Stimulated activated CD8-positive, alpha-beta memory T cell treated with anti-CD3 and anti-CD28 coated beads, Interleukin-2, amount 100 ng/mL, for 1 hour (primary cell): ENCODE measurements around the gene TLE7.

ENCODE experiments used
- DNase-seq, 2 donors: peaks; one replicate each; pipeline ENCODE4 v3.0.0-alpha.2; 2020; ENCODE audit warnings: low read depth in 2 of 2

The TLE7 gene

DNA sequence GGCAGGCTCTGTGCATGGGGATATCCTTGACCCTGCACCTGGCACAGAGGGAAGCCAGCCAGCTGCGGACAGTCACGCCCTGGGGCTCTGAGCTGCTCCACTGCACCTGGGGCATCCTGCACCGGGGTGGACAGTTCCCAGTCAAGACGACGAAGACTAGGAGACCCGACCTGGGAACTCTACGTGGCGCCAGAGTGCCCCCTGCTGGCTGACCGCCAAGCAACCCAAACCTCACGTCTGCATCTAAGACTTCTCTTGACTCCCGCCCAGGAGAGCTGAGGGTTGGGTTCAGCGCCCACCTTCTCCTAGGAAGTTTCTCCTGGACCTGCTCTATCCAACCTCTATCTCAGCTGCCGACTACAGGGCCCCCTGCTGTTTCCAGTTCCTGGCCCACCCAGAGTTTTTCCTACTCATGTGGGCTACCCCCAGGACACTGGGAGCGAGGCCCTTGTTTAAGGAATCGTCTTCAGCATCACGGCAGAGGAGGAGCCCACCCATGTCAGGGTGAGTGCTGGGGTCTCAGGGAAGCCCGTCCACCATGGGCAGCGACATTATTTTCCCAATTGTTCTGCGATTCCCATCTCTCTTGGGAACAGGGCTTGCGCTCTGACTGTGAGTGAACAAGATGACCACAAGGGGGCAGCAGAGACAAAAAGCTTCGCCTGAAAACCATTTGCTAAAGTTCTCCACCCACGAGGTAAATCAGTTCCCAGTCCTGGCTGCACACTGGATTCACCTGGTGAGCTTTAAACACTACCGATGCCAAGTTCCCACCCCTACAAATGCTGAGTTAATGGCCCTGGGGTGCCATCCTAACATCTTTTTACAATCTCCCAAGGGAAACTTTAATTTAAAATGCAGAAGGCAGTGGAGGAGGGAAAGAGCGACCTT is 29.3 kb downstream of the TLE7 start:
- peak; percentile 35 to 51 for DNase-seq

DNA sequence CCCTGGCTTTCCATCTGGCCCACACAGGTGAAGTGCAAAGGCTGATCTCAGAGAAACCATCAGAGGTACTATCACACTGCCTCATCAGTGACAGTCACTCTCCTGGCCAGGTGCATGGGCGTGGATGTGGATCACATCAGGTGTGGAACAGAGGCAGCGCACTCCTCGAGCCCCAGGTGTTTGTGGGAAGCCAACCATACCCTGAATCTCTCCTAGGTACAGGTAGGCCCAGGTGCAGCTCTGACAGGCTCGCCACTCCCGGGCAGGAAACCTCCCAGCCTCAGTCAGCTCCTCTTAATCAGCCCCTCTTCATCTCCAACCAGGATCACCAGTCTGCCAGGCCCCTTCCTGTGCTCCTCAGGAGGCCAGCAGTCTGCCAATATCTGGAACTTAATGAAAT is 31.7 kb downstream of the TLE7 start:
- DNase-seq, result no peak

DNA sequence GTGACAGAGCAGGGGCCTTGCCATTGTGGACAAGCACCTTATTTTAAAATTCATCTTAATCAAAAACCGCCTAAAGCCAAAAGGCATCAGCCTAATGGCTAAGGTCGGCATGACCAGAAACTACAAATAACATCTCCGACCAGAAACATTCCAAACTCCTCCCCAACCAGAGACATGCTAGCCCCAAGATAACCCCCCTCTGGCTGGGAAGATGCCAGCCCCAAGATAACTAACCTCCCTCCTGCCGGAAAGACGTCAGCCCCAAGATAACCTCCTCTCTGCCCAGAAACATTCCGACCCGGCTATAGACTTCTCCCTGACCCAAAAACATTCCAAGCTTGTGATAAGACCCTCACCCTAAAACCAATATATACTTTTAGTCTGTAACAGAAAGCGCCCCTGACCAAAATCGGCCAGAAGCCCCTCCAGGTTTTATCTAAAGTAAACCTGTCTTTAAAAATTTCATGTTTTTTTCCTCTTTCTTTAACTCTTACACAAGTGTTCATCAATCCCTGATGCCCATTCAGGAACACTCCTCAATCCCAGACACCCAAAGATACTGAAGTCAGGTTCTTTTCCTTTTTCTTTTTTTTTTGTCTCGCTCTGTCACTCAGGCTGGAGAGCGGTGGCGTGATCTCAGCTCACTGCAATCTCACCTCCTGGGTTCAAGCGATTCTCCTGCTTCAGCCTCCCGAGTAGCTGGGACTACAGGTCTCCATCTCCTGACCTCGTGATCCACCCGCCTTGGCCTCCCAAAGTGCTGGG is 32.7 kb downstream of the TLE7 start:
- no peak for DNase-seq

DNA sequence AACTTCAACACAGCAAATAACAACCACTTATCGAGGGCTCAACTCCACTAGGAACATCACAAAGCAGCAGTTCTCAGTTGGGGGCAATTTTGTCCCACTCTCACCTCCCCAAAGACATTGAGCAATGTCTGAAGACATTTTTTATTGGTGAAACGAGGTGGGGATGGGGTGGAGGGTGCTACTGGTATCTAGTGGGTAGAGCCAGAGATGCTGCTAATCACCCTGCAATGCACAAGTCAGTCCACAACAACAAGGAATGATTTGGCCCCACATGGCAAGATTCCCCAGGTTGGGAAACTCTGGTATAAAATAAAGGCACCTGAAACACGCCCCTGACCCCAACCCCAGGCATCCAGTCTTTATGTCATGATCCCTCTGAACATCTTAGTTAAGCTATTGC is 33.3 kb downstream of the TLE7 start:
- no peak for DNase-seq

DNA sequence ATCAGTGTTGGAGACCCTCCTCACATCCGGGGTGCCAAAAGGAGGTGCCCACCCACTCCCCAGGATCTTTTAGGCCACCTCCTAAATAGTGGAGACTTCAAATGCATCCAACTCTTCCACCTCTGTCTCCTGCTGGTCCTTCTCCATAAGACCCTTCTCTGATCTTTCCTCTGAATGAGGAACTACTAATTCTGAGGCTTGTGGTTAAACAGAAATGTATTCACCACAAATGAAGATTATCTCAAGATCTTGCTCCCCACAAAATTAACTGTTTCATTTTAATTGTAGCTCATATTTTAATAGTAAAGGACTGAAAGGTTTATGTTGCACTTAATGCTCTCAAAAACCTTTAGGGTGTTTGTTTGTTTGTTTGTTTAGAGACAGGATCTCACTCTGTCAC is 34.1 kb downstream of the TLE7 start:
- no peak for DNase-seq

DNA sequence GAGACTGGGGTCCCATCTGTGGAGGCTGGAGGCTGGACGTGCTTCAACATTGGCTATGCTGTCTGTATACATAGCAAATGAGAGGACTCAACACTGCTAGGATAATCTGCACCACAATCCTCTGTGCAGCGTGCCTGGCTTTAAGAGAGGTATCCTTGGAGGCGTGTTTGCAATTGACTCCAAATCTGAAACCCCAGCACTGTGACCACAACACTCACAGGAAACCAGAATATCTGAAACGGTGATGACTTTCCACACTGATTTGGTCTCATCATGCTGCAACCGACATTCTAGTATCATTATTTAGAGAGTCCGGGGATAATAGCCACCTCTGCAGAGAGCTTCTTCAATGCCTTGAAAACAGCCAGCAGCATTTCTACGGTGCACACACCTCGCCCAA is 35.1 kb downstream of the TLE7 start:
- no peak for DNase-seq

DNA sequence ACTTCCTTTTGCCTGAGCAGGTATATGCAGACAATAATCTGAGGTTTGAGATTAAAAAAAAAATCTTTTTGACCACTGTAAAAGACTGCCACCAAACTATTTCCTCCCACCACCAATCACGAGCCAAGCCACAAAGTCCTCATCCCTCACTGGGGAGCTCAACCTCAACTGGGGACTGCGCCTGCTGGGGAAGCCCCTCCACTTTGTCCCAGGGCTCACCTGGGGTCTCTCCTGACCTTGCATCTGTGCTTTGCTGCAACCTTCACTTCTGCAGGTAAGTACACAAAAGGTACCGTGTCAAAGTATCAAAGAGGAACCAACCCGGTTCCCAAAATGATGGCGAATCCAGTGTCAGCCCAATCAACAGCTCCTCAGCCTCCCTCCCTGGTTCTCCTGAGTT is 35.5 kb downstream of the TLE7 start:
- DNase-seq, result no peak

DNA sequence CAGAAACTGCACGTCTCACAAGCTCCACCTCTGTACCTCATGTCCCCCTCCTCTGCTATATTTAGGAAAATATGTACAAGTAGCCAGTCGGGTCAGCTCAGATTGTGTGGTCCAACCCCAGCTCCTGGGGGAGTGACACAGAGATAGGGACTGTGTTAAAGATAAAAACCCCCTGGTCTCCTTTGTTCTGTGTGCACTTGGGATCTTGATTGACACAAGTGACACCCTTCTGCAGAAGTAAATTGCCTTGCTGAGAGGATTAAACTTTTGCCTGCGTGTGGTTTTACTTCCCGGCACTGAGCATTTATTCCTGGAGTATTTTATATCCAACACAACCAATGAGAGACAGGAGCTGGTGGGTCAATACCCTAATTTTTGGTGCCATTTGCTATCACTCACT is 37.5 kb downstream of the TLE7 start:
- no peak for DNase-seq

DNA sequence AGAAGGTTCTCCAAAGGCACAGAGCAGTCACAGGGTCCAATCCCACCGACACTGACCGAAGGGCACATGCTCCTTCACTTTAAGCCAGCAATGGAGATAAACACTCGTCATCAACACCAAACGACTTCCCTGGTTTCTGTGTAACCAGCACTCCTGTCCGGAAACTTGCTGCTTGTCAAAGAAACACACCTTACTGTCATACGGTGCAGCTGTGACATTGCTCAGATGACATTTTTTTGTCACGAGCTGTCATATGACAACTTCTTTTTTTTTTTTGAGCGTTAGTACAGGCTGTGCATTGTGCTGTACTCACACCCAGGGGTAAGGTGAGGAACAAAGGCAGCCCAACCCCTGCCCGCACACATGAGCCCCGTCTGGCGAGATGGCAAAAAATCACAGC is 39.2 kb downstream of the TLE7 start:
- DNase-seq, result no peak

DNA sequence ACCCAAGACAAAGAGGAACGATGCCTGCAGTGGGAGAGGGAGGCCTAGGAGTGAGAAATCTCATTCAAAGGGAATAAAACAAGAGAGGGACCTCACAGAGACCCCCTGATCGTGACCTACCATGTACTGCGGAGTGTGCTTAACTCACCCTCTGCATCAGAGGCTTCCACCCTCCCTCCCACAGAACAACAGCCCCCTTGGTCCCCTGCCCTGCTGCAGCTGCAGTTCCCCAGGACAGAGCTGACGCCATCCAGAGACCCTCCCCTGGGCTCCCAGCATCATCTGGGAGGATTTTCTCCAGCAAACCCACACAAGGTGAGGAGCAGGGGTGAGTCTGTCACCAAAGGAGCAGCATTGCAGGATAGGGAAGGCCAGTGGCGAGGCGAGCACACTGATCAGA is 39.8 kb downstream of the TLE7 start:
- DNase-seq, result no peak

DNA sequence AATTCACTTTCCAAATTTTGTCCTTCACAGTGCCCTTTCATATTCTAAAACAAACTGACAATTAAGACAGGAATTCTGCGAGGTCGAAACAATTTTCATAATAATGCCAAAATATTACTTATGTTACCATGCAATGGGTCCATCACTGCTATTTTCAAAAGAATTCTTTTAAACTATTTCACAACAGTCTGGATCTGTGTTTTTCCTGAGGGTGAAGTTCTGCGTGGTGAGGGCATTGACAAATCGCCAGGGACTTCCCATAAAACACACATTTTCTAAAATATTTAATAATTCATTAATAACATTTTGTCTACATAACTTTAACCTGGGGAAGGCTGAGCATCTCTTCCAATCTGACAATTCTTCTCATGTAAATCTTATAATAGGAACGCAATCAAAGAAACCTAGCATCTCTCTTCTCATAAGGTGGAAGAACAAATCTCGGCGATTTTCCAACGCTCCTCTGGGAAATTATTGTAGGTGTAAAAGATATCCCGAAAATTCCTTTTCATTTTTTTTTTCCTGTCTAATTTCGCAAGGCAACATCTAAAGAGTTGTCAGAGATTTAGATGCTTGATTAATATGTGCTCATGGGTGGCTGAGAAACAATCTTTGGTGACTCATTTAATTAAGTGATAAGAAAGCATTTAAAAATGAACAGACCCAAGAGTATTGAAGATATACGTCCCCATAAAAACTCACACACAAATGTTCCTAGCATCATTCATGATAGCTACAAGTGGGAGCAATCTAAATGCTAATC is 41.9 kb downstream of the TLE7 start:
- DNase-seq, result no peak

DNA sequence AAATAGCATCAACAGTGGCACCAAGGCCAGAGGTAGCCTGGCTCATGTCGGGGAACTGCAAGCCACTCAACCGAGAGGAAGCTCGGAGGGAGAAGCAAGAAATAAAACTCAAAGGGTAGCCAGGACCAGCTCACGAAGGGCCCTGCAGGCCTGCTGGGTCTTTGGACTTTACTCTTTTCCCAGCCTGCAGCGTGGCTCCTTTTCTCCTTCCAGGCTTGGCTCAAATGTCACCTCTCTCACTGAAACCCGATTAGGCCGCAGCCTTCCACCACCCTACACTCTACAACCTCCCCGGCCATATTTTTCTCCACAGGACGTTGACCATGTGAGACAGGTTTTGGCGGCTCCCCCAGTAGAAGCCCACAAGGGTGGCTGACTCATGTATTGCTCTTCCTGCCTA is 45.3 kb downstream of the TLE7 start:
- DNase-seq, result no peak

DNA sequence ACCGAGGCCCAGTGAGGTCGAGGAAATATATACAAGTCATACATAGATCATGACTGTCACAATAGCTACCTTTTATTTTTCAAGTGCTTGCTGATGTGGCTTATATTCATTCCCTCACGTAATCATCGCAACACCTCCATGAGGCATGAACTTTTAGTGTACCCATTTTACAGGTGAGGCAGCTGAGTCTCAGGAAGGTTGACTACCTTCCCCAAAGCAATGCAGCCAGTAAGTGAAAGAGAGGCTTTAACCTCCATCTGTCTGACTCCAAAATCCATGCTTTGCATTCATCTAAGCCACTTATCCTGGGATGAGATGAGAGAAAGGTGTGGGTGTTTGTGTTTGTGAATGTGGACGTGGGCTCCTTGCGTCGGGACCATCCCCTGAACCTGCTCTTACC is 52.5 kb downstream of the TLE7 start:
- DNase-seq, result no peak

DNA sequence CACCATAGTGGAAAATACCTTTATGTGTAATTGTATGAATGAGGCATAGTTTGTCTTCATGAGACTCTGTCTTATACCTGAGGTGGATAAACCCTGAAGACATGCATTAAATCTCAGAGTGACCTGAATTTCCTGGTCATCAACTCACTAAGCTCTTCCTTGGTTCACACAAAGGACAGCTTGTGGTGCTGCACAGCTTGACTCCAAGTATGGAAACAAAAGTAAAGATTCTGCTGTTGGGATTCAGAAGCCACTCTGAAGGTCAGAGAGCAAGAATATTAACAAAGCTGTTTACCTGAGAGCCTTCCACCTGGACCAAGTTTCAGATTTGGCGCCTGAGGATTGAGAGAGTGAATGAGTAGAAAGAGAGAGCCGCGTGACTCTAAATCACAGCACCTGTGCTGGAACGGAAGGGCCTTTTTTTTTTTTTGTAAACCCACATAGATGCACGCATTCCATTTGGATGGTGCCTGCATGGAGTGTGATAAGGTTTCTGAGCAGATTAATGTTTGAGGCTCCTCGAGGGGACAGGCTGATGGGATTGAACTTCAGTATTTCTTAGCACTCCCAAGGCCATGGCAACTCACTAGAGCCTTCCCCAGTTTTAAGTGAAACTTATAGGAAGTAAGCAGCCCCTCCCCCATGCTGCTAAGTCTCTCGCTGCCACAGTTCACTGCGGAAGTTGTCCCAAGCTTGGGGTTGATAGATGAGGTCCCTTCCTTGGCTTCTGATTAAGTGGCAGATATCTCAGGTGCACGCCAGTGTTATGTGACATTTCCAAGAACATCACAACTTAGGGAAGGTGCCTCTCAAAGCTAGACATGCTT is 54.6 kb downstream of the TLE7 start:
- DNase-seq, result no peak

DNA sequence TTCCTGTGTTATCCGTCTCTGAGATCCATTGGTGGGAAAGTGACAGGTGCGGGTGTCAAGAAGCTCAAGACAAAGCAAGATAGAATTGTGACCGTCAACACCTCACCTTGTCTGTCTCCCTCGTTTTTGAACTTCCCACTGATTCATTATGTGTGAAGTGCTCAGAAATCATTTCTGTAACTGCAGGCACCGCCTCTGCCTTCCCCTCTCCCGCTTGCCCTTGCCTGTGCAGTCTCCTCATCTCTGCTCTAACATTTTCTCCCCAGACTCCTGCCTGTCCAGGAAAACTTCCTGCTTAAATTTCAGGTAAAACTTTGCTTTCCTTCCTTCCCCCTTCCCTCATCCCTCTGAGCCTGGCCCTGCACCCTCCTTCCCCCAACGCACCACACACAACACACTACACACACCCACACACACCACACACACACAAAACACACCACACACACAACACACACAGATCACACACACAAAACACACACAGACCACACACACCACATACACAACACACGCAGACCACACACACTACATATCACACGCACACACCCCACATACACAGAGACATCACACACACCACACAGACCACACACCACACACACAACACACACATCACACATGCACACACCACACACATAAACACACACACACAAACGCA is 57.7 kb downstream of the TLE7 start:
- no peak for DNase-seq

DNA sequence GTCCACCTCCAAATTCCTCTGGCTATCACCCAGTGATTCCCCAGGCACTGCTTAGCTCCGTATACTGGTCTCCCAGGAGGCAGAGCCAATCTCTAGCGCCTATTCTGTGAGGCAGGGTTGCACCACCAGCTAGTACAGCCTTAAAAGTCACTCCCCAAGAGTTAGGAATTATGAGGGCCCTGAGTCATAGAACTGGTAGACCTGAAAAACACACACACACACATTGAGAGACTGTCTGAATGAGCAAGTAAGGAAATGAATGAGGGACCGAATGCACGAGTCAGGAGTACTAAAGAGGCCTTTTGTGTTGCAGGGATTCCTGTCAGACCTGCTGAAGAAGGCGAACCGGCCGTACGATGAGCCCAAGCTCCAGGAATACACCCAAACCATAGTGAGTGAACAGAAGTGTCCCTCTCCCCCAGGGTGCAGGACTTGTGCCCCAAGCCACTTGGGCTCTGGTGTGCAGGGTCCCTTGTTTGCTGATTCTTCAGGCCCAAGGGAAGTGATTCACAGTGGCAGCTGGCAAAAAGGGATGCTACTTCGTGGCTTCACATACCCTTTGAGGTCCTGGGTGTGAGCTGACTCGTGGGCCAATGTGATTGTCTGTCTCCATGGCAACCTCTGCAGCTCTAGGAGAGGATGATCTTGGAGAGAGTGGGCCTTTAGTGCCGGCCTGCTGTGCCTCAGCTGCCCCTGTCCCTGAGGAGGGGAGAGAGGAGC is 58.6 kb downstream of the TLE7 start:
- DNase-seq, result no peak

DNA sequence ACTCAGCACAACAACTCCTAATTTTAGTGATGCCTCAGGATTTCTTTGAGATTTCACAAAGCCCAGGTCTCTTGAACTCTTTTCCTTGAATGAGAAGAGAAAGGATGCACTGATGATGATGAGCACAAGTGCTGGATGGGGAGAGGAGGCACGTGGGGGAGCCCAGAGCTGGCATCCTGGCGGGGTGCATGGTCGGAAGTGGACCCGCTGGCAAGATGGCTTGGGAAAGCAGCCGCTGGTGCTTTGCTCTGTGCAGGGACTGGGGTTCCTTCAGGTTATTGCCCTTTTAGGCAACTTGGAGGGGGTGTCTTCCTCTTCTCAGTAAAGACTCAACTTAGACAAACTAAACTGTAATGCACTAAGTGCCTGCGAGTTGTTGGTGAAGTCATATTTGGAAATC is 61.0 kb downstream of the TLE7 start:
- no peak for DNase-seq
